ENCODE measurements around the gene PHETA2. TPM values are rescaled to one million over a fixed set of nuclear protein-coding genes. Genes with fewer than 3 reads are reported as not detected.

Gene PHETA2
- total RNA-seq (2016; rRNA removed; fragmentation: Illumina TruSeq; extraction: Trizol) = 0.07 TPM in 1 of 2 replicates, not detected in the other
- not detected in 2 replicates for total RNA-seq (2016; cell fraction: cytosol; rRNA removed; fragmentation: Illumina TruSeq; extraction: Trizol; ENCODE audit: low read depth)
- not detected in 2 replicates for total RNA-seq (2016; cell fraction: insoluble cytoplasmic fraction; rRNA removed; fragmentation: Illumina TruSeq; extraction: Trizol)
- total RNA-seq (2016; cell fraction: membrane; rRNA removed; fragmentation: Illumina TruSeq; extraction: Trizol) = not detected in 2 replicates
- total RNA-seq (2016; cell fraction: nucleus; rRNA removed; fragmentation: Illumina TruSeq; extraction: Trizol) = not detected in 2 replicates
- polyA plus RNA-seq (2011; rRNA removed) = not detected in 2 replicates
- not detected in 2 replicates for polyA plus RNA-seq (2011; cell fraction: cytosol; rRNA removed)
- polyA plus RNA-seq (2011; cell fraction: nucleus; rRNA removed) = 0.05 and 0.08 TPM in 2 replicates
- 0.07 TPM in 1 of 2 replicates, not detected in the other for polyA plus RNA-seq (2012)
- not detected in 2 replicates for polyA plus RNA-seq (2016; cell fraction: cytosol; fragmentation: Illumina TruSeq; extraction: Trizol; ENCODE audit: low read depth)
- polyA plus RNA-seq (2016; cell fraction: insoluble cytoplasmic fraction; fragmentation: Illumina TruSeq; extraction: Trizol; ENCODE audit: low read depth) = not detected in 2 replicates
- not detected in 2 replicates for polyA plus RNA-seq (2016; cell fraction: membrane; fragmentation: Illumina TruSeq; extraction: Trizol; ENCODE audit: low read depth)
- polyA plus RNA-seq (2016; cell fraction: nucleus; fragmentation: Illumina TruSeq; extraction: Trizol; ENCODE audit: insufficient read depth, low read depth) = not detected in 2 replicates
- polyA minus RNA-seq (2011; rRNA and poly(A)+ RNA removed; ENCODE audit: low replicate concordance) = 4.0 TPM in 1 of 2 replicates, not detected in the other
- polyA minus RNA-seq (2011; cell fraction: cytosol; rRNA and poly(A)+ RNA removed) = not detected in 2 replicates
- polyA minus RNA-seq (2011; cell fraction: nucleus; rRNA and poly(A)+ RNA removed) = 0.25 and 0.39 TPM in 2 replicates
- percentile 12 among the genes with signal in this experiment for Bru-seq, nascent RNA
- BruChase-seq, experiment 1, labeled RNA remaining after a 6-hour chase = percentile 27 among the genes with signal in this experiment
- BruChase-seq, experiment 2, labeled RNA remaining after a 2-hour chase = percentile 16 among the genes with signal in this experiment
- long read RNA-seq, experiment 1 = 0 reads
- long read RNA-seq, experiment 2 = 0 reads

GRCh38 chr22:42074132-42074811, at the start of gene PHETA2:
TSS of gene PHETA2 (plus strand) at chr22:42074248. CDS start at chr22:42077294, 3,046 bp downstream.
- CTCF ChIA-PET (ENCODE audit: low intra/inter-chr PET ratio, low total read pairs) = no interaction called here
- in situ Hi-C loops (cut with HindIII; ENCODE audit: extremely low pct_ligation_motif_present, low pct_unique_long_range_greater_than_20kb) (loop anchor here (5.0 kb wide), 1 partner anchor 107 kb away; the partner anchor contains the start of gene SEPTIN3), intact Hi-C loops (cut with micrococcal nuclease; ENCODE audit: unreplicated experiment) (no loop called here)
- Histone ChIP-seq H2AFZ (ENCODE audit: low read length) (no peak within 1 kb of the TSS), H3K27ac (ENCODE audit: extremely low read length, insufficient read depth, low read length) (no peak within 1 kb of the TSS), H4K20me1 (ENCODE audit: insufficient read depth, low read length) (no peaks in the 10 kb centered on the region), H3K4me2 (ENCODE audit: low read depth, low read length) (no peak within 1 kb of the TSS), H3K27me3 (ENCODE audit: control insufficient read depth in 1 of 2, insufficient read depth in 2 of 2, low read length in 2 of 2) (no peaks in the 10 kb centered on the region; a peak in 2 of 5 replicates), H3K36me3 (replicated peaks in 1 of 2; ENCODE audit: control insufficient read depth in 1 of 2, insufficient read depth in 2 of 2, low read length in 2 of 2) (no peaks in the 10 kb centered on the region), H3K79me2 (ENCODE audit: insufficient read depth, low read length) (no peaks in the 10 kb centered on the region), H3K4me1 (ENCODE audit: insufficient read depth, low read length) (peaks cover 48% of the 10 kb centered on the region), H3K9ac (ENCODE audit: insufficient read depth, low read depth, low read length) (no peak within 1 kb of the TSS), H3K4me3 (replicated peaks in 1 of 3; ENCODE audit: insufficient read depth in 1 of 3, low read depth in 2 of 3, low read length in 3 of 3) (no peak within 1 kb of the TSS), H3K9me3 (ENCODE audit: low read length) (no peaks in the 10 kb centered on the region)
- no TSS peak for BruUV-seq (replicated peaks)
- POLR2A ChIA-PET = no interaction called here
- ATAC-seq = no peak
- no peak for FAIRE-seq
- 89% methylated on average over 26 of the region's 55 CpGs for WGBS (ENCODE audit: low lambda C conversion rate)
- no peak for DNase-seq (ENCODE audit: low spot score)
- TF ChIP-seq ZHX1 (CRISPR knock-in tag; IDR thresholded peaks at IDR 0.05; ENCODE audit: low read depth) = no peak
- no peak for TF ChIP-seq SOX6 (IDR thresholded peaks at IDR 0.05)
- no peak for TF ChIP-seq SOX6 (CRISPR knock-in tag; IDR thresholded peaks at IDR 0.05)
- TF ChIP-seq KIAA2018 (CRISPR knock-in tag; IDR thresholded peaks at IDR 0.05; ENCODE audit: borderline replicate concordance) = no peak
- TF ChIP-seq TAF1 (CRISPR knock-in tag; IDR thresholded peaks at IDR 0.05) = no peak
- no peak for TF ChIP-seq BCL3 (CRISPR knock-in tag; IDR thresholded peaks at IDR 0.05)
